ENCODE data around the gene CCDC69. TPM values are rescaled to one million over a fixed set of nuclear protein-coding genes. Genes with fewer than 3 reads are reported as not detected.
"Not testable (repeated sequence)": the region's sequence is repeated elsewhere in the genome, so short reads cannot be mapped to it uniquely, and the experiment has no call there.

The CCDC69 gene
- total RNA-seq, 1 experiment from 2014 or later: 2.8 TPM

DNA sequence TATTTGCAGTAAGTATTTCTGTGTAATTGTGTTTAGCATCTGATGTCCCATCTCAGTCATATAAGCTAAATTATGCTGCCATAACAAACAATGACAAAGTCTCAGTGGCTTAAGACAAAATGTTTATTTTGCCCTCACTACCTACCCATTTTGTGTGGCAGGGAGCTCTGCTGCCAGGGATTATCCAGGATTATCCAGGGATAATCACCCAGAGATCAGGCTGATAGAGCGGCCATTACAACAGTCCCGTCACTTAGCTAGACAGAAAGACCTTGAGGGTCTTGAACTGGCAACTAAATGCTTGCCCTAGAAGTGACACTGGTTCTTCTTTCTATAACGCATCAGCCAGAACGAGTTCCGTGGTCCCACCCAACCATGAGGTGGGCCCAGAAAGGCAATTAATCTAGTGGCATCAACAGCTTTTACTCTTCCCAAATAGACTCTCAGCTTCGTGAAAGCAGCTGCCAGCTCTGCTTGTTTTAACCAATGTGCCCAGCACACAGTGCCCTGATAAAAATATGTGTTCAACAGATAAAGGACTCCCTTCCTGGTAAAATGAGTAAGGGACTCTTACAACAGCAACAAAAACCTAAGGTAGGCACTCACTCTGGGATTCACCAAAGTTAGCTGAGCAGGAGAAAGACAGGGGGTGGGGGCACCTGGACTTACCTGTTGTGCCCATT, 22.8 kb downstream of the CCDC69 start:
- TF ChIP-seq, protein P1, sequence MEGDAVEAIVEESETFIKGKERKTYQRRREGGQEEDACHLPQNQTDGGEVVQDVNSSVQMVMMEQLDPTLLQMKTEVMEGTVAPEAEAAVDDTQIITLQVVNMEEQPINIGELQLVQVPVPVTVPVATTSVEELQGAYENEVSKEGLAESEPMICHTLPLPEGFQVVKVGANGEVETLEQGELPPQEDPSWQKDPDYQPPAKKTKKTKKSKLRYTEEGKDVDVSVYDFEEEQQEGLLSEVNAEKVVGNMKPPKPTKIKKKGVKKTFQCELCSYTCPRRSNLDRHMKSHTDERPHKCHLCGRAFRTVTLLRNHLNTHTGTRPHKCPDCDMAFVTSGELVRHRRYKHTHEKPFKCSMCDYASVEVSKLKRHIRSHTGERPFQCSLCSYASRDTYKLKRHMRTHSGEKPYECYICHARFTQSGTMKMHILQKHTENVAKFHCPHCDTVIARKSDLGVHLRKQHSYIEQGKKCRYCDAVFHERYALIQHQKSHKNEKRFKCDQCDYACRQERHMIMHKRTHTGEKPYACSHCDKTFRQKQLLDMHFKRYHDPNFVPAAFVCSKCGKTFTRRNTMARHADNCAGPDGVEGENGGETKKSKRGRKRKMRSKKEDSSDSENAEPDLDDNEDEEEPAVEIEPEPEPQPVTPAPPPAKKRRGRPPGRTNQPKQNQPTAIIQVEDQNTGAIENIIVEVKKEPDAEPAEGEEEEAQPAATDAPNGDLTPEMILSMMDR (IDR thresholded peaks at IDR 0.05; ENCODE audit: unreplicated experiment): no peak
- Mint-ChIP-seq H3K27ac (ENCODE audit: low read depth, unreplicated experiment) (no peak overlapping the region), H3K27me3 (ENCODE audit: insufficient read depth, unreplicated experiment) (no peaks in the 10 kb centered on the region), H3K9me3 (ENCODE audit: unreplicated experiment) (no peaks in the 10 kb centered on the region), H3K36me3 (ENCODE audit: insufficient read depth, unreplicated experiment) (peaks cover 15% of the 10 kb centered on the region), H3K4me1 (ENCODE audit: insufficient read depth, unreplicated experiment) (peaks cover 23% of the 10 kb centered on the region), H3K4me3 (ENCODE audit: unreplicated experiment) (no peak overlapping the region)
- no peak for DNase-seq (ENCODE audit: unreplicated experiment)
- no TSS peak for BruUV-seq (replicated peaks)
- intact Hi-C loops (cut with micrococcal nuclease): no loop called here
- ChIA-PET CTCF (interaction anchor here (0.5 to 2.3 kb wide), 6 partner anchors 36 to 179 kb away, joined by 3 to 13 read pairs (median 4); no protein-coding TSS in a partner anchor), POLR2A (interaction anchor here (1.1 to 2.0 kb wide), 2 partner anchors 22 to 52 kb away, joined by 3 to 14 read pairs; partner anchors contain the start of gene GM2A)

GRCh38 chr5:151199581-151200185, 24.2 kb downstream of the CCDC69 start:
- intact Hi-C loops (cut with micrococcal nuclease): no loop called here
- H3K27me3 Mint-ChIP-seq (ENCODE audit: insufficient read depth, unreplicated experiment): no peaks in the 10 kb centered on the region
- ChIA-PET POLR2A (interaction anchor here (0.7 kb wide), 1 partner anchor 46 kb away, joined by 3 read pairs; no protein-coding TSS in a partner anchor), CTCF (interaction anchor here (0.6 to 1.2 kb wide), 3 partner anchors 12 to 39 kb away, joined by 3 to 8 read pairs (median 3); no protein-coding TSS in a partner anchor)
- no peak for DNase-seq (ENCODE audit: unreplicated experiment)
- H3K27ac Mint-ChIP-seq (ENCODE audit: low read depth, unreplicated experiment): no peak overlapping the region
- no TSS peak for BruUV-seq (replicated peaks)
- peaks cover 36% of the 10 kb centered on the region for H3K4me1 Mint-ChIP-seq (ENCODE audit: insufficient read depth, unreplicated experiment)
- no peaks in the 10 kb centered on the region for H3K9me3 Mint-ChIP-seq (ENCODE audit: unreplicated experiment)
- TF ChIP-seq, protein P1 (IDR thresholded peaks at IDR 0.05; ENCODE audit: unreplicated experiment): no peak
- H3K36me3 Mint-ChIP-seq (ENCODE audit: insufficient read depth, unreplicated experiment): peaks cover 15% of the 10 kb centered on the region
- H3K4me3 Mint-ChIP-seq (ENCODE audit: unreplicated experiment): no peak overlapping the region

DNA sequence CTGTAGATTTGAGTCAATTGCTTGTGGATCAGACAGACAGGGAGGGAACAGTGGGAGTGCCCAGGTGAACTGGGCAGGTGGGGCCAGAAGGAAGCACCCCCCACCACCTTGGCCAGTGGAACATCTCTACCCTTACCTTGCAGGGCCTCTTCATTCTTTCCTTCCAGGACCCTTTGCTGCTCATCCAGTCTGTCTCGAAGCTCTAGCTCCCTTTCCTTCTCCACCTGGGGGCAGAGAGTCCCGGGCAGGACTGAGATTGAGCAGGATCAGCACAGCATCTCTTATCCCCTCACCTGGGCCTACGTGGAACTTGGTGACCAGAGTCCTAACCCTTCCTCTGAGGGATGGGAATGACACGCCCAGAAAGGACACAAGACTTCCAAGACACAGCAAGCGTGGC, 25.0 kb downstream of the CCDC69 start:
- CTCF ChIA-PET: interaction anchor here (0.5 to 1.2 kb wide), 3 partner anchors 40 to 501 kb away, joined by 4 to 8 read pairs (median 5); no protein-coding TSS in a partner anchor
- H3K27ac Mint-ChIP-seq (ENCODE audit: low read depth, unreplicated experiment): no peak overlapping the region
- peaks cover 38% of the 10 kb centered on the region for H3K4me1 Mint-ChIP-seq (ENCODE audit: insufficient read depth, unreplicated experiment)
- POLR2A ChIA-PET: no interaction called here
- intact Hi-C loops (cut with micrococcal nuclease): no loop called here
- DNase-seq (ENCODE audit: unreplicated experiment): no peak
- no TSS peak for BruUV-seq (replicated peaks)
- H3K4me3 Mint-ChIP-seq (ENCODE audit: unreplicated experiment): no peak overlapping the region
- TF ChIP-seq, protein P1 (IDR thresholded peaks at IDR 0.05; ENCODE audit: unreplicated experiment): no peak
- H3K27me3 Mint-ChIP-seq (ENCODE audit: insufficient read depth, unreplicated experiment): no peaks in the 10 kb centered on the region
- H3K9me3 Mint-ChIP-seq (ENCODE audit: unreplicated experiment): no peaks in the 10 kb centered on the region
- H3K36me3 Mint-ChIP-seq (ENCODE audit: insufficient read depth, unreplicated experiment): peaks cover 15% of the 10 kb centered on the region

- H3K4me3 Mint-ChIP-seq (ENCODE audit: unreplicated experiment); H3K9me3 Mint-ChIP-seq (ENCODE audit: unreplicated experiment); intact Hi-C loops (cut with micrococcal nuclease); H3K27me3 Mint-ChIP-seq (ENCODE audit: insufficient read depth, unreplicated experiment); BruUV-seq (replicated peaks); DNase-seq (ENCODE audit: unreplicated experiment): not testable (repeated sequence)
- Mint-ChIP-seq H3K36me3 (ENCODE audit: insufficient read depth, unreplicated experiment) (peaks cover 15% of the 10 kb centered on the region), H3K27ac (ENCODE audit: low read depth, unreplicated experiment) (peak overlapping the region; percentile 80), H3K4me1 (ENCODE audit: insufficient read depth, unreplicated experiment) (peaks cover 31% of the 10 kb centered on the region)
- POLR2A ChIA-PET: interaction anchor here (0.6 to 0.7 kb wide), 2 partner anchors 297 to 388 kb away, joined by 3 read pairs; no protein-coding TSS in a partner anchor
- CTCF ChIA-PET: interaction anchor here (0.6 to 1.5 kb wide), 2 partner anchors 41 to 544 kb away, joined by 3 to 6 read pairs; no protein-coding TSS in a partner anchor
Measured at GRCh38 chr5:151197291-151197600, 26.6 kb downstream of the CCDC69 start.
